Hepatocyte (in vitro differentiated cells): Measurements from ENCODE around the gene VCL. TPM values are rescaled to one million over a fixed set of nuclear protein-coding genes. Genes with fewer than 3 reads are reported as not detected.

Experiments
- DNase-seq: peaks from one replicate; pipeline ENCODE4 v3.0.0-alpha.2; 2016; ENCODE audit warnings: low spot score
- H2AFZ ChIP-seq: fragments of 200-600 bp; sonication (generic); 2 replicates; pipeline ENCODE4 v1.6.0; 2016; ENCODE audit warnings: antibody characterized with exemption, mild to moderate bottlenecking
- H3K27ac ChIP-seq: fragments of 200-600 bp; sonication (generic); 2 replicates; pipeline ENCODE4 v1.5.1; 2016; ENCODE audit warnings: mild to moderate bottlenecking
- H3K27me3 ChIP-seq: fragments of 200-600 bp; sonication (generic); 2 replicates; pipeline ENCODE4 v1.6.1; 2016
- H3K36me3 ChIP-seq: fragments of 200-600 bp; sonication (generic); replicated peaks from 2 replicates; pipeline ENCODE4 v1.5.1; 2016; ENCODE audit warnings: low read depth; ENCODE audit not compliant: insufficient read depth
- H3K4me1 ChIP-seq: fragments of 200-600 bp; sonication (generic); 2 replicates; pipeline ENCODE4 v1.5.1; 2016; ENCODE audit warnings: mild to moderate bottlenecking, moderate library complexity; ENCODE audit not compliant: insufficient read depth
- H3K4me2 ChIP-seq: fragments of 200-600 bp; sonication (generic); 2 replicates; pipeline ENCODE4 v1.6.0; 2016
- H3K4me3 ChIP-seq: fragments of 200-600 bp; sonication (generic); 2 replicates; pipeline ENCODE4 v1.5.1; 2016; ENCODE audit warnings: mild to moderate bottlenecking
- H3K79me2 ChIP-seq: fragments of 200-600 bp; sonication (generic); 2 replicates; pipeline ENCODE4 v1.6.0; 2017; ENCODE audit warnings: mild to moderate bottlenecking
- H3K9me2 ChIP-seq: fragments of 200-600 bp; sonication (generic); replicated peaks from 2 replicates; pipeline ENCODE4 v1.6.0; 2017; ENCODE audit warnings: mild to moderate bottlenecking; ENCODE audit not compliant: insufficient read depth
- H3K9me3 ChIP-seq: fragments of 200-600 bp; sonication (generic); 2 replicates; pipeline ENCODE4 v1.5.1; 2016; ENCODE audit warnings: low read depth, mild to moderate bottlenecking
- H4K20me1 ChIP-seq: fragments of 200-600 bp; sonication (generic); 2 replicates; pipeline ENCODE4 v1.6.0; 2016; ENCODE audit warnings: mild to moderate bottlenecking; ENCODE audit not compliant: insufficient read depth, poor library complexity, severe bottlenecking
- EZH2 ChIP-seq: fragments of 200-600 bp; sonication (generic); IDR thresholded peaks from 2 replicates; pipeline ENCODE4 v1.6.1; 2016; ENCODE audit warnings: antibody characterized with exemption, mild to moderate bottlenecking, borderline replicate concordance
- EZH2phosphoT487 ChIP-seq: fragments of 200-600 bp; sonication (generic); IDR thresholded peaks from one replicate; pipeline ENCODE4 v1.6.1; 2018; ENCODE audit warnings: antibody characterized with exemption, mild to moderate bottlenecking, low read depth, moderate library complexity; ENCODE audit not compliant: unreplicated experiment, severe bottlenecking
- WGBS: methylation state at CpG from one replicate; pipeline ENCODE4 v1.1.6; 2016; ENCODE audit warnings: low lambda C conversion rate; ENCODE audit errors: missing lambda C conversion rate; 5-methylcytosine and 5-hydroxymethylcytosine counted together
- polyA plus RNA-seq: library from polyadenylated mRNA; unstranded; fragments of >200 nt; fragmentation: Nextera tagmentation; extraction: Ambion mirVana; gene quantifications from 2 replicates; pipeline ENCODE4 v1.2.1, GENCODE V29; 2016
- total RNA-seq: library from RNA; depleted of rRNA; stranded (reverse); fragments of >200 nt; gene quantifications from 2 replicates; pipeline ENCODE4 v1.2.3, GENCODE V29; 2014
- TF ChIP-seq, protein P1 (sequence below): fragments of 200-600 bp; sonication (generic); IDR thresholded peaks from 2 replicates; pipeline ENCODE4 v1.5.1; 2016; ENCODE audit warnings: antibody characterized with exemption, mild to moderate bottlenecking; ENCODE audit not compliant: poor library complexity

VCL gene
- total and polyA plus RNA-seq, 2 experiments from 2014 or later: 60.8 to 93.4 TPM

- Histone ChIP-seq H3K4me1 (peaks cover 13% of the 10 kb centered on the region), H2AFZ (no peak overlapping the region), H3K9me2 (no peaks in the 10 kb centered on the region), H3K9me3 (no peaks in the 10 kb centered on the region), H4K20me1 (no peaks in the 10 kb centered on the region), H3K4me2 (no peak overlapping the region), H3K36me3 (no peaks in the 10 kb centered on the region), H3K4me3 (no peak overlapping the region), H3K27me3 (no peaks in the 10 kb centered on the region), H3K27ac (no peak overlapping the region), H3K79me2 (peaks cover 28% of the 10 kb centered on the region)
- WGBS: 79% methylated on average over 1 of the region's 1 CpG
- no peak for DNase-seq
- TF ChIP-seq, protein P1, sequence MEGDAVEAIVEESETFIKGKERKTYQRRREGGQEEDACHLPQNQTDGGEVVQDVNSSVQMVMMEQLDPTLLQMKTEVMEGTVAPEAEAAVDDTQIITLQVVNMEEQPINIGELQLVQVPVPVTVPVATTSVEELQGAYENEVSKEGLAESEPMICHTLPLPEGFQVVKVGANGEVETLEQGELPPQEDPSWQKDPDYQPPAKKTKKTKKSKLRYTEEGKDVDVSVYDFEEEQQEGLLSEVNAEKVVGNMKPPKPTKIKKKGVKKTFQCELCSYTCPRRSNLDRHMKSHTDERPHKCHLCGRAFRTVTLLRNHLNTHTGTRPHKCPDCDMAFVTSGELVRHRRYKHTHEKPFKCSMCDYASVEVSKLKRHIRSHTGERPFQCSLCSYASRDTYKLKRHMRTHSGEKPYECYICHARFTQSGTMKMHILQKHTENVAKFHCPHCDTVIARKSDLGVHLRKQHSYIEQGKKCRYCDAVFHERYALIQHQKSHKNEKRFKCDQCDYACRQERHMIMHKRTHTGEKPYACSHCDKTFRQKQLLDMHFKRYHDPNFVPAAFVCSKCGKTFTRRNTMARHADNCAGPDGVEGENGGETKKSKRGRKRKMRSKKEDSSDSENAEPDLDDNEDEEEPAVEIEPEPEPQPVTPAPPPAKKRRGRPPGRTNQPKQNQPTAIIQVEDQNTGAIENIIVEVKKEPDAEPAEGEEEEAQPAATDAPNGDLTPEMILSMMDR: no peak
- no peak for TF ChIP-seq EZH2
- no peak for TF ChIP-seq EZH2phosphoT487
Observed at GRCh38 chr10:74167443-74167842, 169.5 kb downstream of the VCL start.

Other genes with a start within 250 kb of the VCL start
- 45.3 and 59.1 TPM in 2 replicates for gene CHCHD1, start 216.1 kb upstream of the VCL start, total RNA-seq
- gene CHCHD1, start 216.1 kb upstream of the VCL start, polyA plus RNA-seq: 86.1 and 95.2 TPM in 2 replicates
- 83.7 and 101 TPM in 2 replicates for gene ZSWIM8, start 212.5 kb upstream of the VCL start, total RNA-seq
- 98.5 and 103 TPM in 2 replicates for gene ZSWIM8, start 212.5 kb upstream of the VCL start, polyA plus RNA-seq
- 10.7 and 29.9 TPM in 2 replicates for gene NDST2, start 186.5 kb upstream of the VCL start, total RNA-seq
- 21.1 and 24.9 TPM in 2 replicates for gene NDST2, start 186.5 kb upstream of the VCL start, polyA plus RNA-seq
- gene CAMK2G, start 123.6 kb upstream of the VCL start, total RNA-seq: 22.5 and 25.0 TPM in 2 replicates
- gene CAMK2G, start 123.6 kb upstream of the VCL start, polyA plus RNA-seq: 5.2 and 5.9 TPM in 2 replicates
- gene PLAU, start 87.0 kb upstream of the VCL start, total RNA-seq: 2.8 and 5.2 TPM in 2 replicates
- gene PLAU, start 87.0 kb upstream of the VCL start, polyA plus RNA-seq: 10.4 and 11.1 TPM in 2 replicates
- 35.0 and 35.3 TPM in 2 replicates for gene AP3M1, start 152.7 kb downstream of the VCL start, total RNA-seq
- 28.2 and 30.1 TPM in 2 replicates for gene AP3M1, start 152.7 kb downstream of the VCL start, polyA plus RNA-seq
- gene ADK, start 153.1 kb downstream of the VCL start, total RNA-seq: 44.6 and 53.7 TPM in 2 replicates
- gene ADK, start 153.1 kb downstream of the VCL start, polyA plus RNA-seq: 46.7 and 49.1 TPM in 2 replicates